ENCODE measurements around the gene OR5J2.
"Not testable (repeated sequence)": the region's sequence is repeated elsewhere in the genome, so short reads cannot be mapped to it uniquely, and the experiment has no call there.

The OR5J2 gene

DNA sequence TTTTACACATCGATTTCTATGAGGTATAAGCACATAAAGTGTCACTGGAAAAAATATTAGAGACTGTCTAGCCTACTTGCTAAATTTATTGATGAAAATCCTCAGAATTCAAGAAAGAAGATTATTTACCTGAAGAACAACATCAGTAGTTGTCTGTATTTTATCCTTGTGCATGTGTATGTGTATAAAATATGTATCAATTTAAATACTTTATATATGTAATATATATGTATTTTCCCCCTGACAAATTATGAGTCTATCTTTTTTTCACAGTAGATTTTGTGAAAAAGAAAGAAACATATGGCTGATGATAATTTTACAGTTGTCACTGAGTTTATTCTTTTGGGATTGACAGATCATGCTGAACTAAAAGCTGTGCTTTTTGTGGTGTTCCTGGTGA, at the start of gene OR5J2:
OR5J2 (plus strand) TSS at position 301 of the 400 bp plus-strand sequence; CDS start at position 301, 0 bp downstream.
- H3K27ac ChIP-seq, result no peak within 1 kb of the TSS
- TF ChIP-seq, protein P1, sequence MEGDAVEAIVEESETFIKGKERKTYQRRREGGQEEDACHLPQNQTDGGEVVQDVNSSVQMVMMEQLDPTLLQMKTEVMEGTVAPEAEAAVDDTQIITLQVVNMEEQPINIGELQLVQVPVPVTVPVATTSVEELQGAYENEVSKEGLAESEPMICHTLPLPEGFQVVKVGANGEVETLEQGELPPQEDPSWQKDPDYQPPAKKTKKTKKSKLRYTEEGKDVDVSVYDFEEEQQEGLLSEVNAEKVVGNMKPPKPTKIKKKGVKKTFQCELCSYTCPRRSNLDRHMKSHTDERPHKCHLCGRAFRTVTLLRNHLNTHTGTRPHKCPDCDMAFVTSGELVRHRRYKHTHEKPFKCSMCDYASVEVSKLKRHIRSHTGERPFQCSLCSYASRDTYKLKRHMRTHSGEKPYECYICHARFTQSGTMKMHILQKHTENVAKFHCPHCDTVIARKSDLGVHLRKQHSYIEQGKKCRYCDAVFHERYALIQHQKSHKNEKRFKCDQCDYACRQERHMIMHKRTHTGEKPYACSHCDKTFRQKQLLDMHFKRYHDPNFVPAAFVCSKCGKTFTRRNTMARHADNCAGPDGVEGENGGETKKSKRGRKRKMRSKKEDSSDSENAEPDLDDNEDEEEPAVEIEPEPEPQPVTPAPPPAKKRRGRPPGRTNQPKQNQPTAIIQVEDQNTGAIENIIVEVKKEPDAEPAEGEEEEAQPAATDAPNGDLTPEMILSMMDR (conservative IDR thresholded peaks at IDR 0.05), result no peak

DNA sequence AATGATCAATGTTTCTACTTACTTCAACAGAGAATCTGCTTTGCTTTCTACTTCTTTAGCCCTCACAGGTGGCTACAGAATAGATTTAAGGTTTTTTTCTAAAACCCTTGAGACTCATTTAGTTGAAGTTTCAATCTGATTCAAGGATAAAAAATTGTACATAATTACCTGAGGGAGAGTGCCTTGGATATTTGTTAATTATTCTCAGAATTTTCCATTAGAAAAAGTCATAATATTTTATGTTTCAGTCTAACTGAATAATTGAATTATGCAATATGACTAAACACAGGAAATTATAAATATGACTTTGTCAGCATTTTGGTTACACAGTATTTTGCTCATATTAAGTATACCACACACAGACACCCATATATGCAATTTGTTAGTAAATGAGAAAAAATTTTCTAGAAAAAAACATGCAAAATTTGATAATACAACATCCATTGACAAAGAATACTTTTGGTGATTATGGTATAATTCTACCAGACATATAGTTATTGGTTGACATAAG, 36.2 kb upstream of the OR5J2 start, which contains the start of gene OR8J3:
OR8J3 (minus strand) TSS at position 51 of the 511 bp plus-strand sequence. CDS start 2,483 bp downstream, outside the sequence.
- TF ChIP-seq, protein P1 (conservative IDR thresholded peaks at IDR 0.05), result no peak
- no peak within 1 kb of the TSS for H3K27ac ChIP-seq

DNA sequence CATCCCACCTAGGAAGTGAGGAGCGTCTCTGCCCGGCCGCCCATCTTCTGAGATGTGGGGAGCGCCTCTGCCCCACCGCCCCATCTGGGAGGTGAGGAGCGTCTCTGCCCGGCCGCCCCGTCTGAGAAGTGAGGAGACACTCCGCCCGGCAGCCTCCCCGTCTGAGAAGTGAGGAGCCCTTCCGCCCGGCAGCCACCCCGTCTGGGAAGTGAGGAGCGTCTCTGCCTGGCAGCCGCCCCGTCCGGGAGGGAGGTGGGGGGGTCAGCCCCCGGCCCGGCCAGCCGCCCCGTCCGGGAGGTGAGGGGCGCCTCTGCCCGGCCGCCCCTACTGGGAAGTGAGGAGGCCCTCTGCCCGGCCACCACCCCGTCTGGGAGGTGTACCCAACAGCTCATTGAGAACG, 32.7 kb upstream of the OR5J2 start:
- not testable (repeated sequence) for H3K27ac ChIP-seq

DNA sequence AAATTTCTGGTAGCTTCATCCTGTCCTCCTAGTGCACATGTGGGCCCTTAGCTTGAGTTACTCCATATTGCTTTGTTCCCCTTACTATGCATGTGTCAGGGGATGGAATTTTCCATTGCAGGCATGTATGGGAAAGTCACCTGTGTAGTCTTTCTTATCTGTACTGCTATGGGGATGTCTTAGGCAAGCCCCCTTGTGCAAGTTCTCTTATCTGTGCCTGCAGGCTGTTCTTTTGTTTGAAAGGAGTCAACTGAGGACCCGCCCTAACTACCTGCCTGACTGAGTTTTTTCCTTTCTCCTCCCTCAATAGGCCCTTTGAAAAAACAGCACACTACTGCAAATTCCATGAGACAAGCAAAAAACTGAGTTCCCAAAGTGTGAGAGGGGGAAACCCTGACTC, 25.0 kb upstream of the OR5J2 start:
- no peak overlapping the region for H3K27ac ChIP-seq

DNA sequence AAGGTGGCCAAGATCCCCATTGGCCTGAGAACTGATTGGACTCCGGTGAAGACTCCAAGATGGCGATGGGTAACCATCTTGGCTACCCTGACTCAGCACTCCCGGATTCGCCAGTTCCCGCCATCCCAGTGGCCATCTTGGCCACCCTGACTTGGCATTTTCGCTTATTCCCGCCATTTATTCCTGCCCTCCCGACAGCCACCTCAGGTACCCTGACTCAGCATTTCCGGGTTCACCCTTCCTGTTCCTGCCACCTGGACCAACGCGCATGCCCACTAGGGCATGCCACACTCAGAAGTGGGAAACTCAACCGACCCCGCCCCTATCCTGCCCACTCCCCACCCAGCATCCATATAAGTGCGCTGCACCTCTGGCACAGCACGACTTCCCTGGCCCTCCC, 24.1 kb upstream of the OR5J2 start:
- no peak overlapping the region for H3K27ac ChIP-seq
- TF ChIP-seq, protein P1 (conservative IDR thresholded peaks at IDR 0.05), result no peak

More for the DNA sequence above, 25.0 kb upstream of the OR5J2 start:
- TF ChIP-seq, protein P1 (conservative IDR thresholded peaks at IDR 0.05), result no peak

DNA sequence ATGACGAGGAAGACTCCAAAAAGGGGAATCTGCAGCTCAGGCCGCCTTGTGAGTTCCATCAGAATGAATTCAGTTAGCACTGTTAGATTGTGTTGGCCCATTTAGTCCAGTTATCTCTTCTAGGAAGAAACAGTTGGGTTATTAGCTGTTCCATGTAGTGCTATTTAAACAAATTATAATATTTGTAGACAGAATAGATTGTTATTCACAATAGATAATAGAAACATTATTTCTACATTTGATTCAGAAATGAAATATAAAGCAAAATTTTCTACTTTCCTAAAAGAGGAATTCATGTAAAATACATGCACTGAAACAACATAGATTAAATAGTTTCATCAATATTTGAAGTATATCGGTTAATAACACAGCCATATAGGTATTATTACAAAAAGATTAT, 16.2 kb upstream of the OR5J2 start, which contains the start of gene OR8K5:
OR8K5 (minus strand) TSS at position 101 of the 400 bp plus-strand sequence; CDS start at position 101, 0 bp downstream.
- no peak within 1 kb of the TSS for H3K27ac ChIP-seq
- TF ChIP-seq, protein P1 (conservative IDR thresholded peaks at IDR 0.05), result no peak

DNA sequence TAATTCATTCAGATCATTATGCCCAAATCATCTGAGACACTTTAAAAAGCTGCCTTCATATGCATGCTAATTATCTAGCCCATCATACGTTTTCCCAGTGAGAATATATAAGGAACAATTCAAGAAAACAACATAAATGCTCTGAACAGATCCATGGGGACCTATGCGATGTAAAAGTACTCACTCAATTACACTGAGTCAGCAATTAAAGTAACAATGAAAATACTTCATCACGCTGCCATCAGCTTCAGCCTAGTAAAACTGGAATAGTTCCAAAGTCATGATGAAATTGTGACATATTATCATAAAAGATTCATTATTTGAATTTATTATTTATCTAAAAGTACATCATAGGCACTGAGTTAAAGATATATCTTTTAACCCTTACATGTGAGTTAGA, 12.6 kb upstream of the OR5J2 start:
- no peak overlapping the region for H3K27ac ChIP-seq
- TF ChIP-seq, protein P1 (conservative IDR thresholded peaks at IDR 0.05), result no peak

DNA sequence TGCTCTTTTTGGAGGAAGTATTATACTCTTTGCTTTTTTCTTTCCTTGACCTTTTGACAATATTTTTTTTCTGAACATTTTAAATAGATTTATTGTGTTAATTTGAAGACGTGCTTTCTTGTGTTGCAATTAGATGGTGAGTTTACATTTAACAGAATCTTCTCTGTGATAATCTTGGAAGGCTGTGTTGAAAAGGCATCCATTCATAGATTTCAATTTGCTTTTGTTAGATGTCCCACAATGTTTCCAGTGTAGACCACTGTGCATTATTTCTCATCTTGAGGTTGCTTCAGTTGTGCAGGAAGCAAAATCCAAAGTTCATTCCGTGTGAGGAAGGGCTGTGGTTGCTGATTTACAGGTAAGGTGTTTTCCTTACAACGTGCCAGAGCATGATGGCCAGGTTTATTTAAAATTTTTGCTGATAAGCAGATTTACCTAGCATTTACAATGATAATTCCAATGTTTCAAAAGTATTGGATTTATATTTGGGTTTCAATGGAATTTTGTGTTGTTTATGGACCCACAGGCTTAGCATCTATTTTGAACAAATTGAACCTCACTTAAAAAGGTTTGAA, 4.1 kb upstream of the OR5J2 start:
- no peak overlapping the region for H3K27ac ChIP-seq
- TF ChIP-seq, protein P1 (conservative IDR thresholded peaks at IDR 0.05), result no peak

All from VCaP (cell line).